ENCODE data around the gene OR5H15. TPM values are rescaled to one million over a fixed set of nuclear protein-coding genes. Genes with fewer than 3 reads are reported as not detected.

OR5H15 gene
- polyA plus RNA-seq, 1 donor from 2014 or later = not detected

- H3K27ac ChIP-seq (ENCODE audit: low read length) = no peak overlapping the region
- no peaks in the 10 kb centered on the region for H3F3A ChIP-seq (ENCODE audit: insufficient read depth, low read length, poor library complexity, severe bottlenecking)
- no peaks in the 10 kb centered on the region for H3K79me2 ChIP-seq (replicated peaks; ENCODE audit: insufficient read depth, low read length)
- H3K9me3 ChIP-seq (ENCODE audit: low read length) = no peaks in the 10 kb centered on the region
- H3K4me3 ChIP-seq (ENCODE audit: low read length) = no peak overlapping the region
- H3K9ac ChIP-seq (ENCODE audit: low read length) = no peak overlapping the region
- H3K4me2 ChIP-seq (ENCODE audit: low read length) = no peak overlapping the region
- H3K9me2 ChIP-seq (ENCODE audit: insufficient read depth, low read length) = no peaks in the 10 kb centered on the region
- no peaks in the 10 kb centered on the region for H4K20me1 ChIP-seq (ENCODE audit: insufficient read depth)
- no peak overlapping the region for H2AFZ ChIP-seq (ENCODE audit: low read depth, low read length)
- H3K36me3 ChIP-seq (ENCODE audit: insufficient read depth, low read length) = no peaks in the 10 kb centered on the region
- H3K27me3 ChIP-seq (ENCODE audit: insufficient read depth, low read depth, low read length) = no peaks in the 10 kb centered on the region
- no peak for TF ChIP-seq EP300 (conservative IDR thresholded peaks at IDR 0.05; ENCODE audit: poor library complexity, severe bottlenecking)
- no peak for TF ChIP-seq CTCF (IDR thresholded peaks at IDR 0.05; ENCODE audit: poor library complexity, severe bottlenecking)
- no peak for TF ChIP-seq SMC3 (conservative IDR thresholded peaks at IDR 0.05; ENCODE audit: poor library complexity)
- no peak for TF ChIP-seq RAD21 (conservative IDR thresholded peaks at IDR 0.05)
- no peak for TF ChIP-seq TAF1 (IDR thresholded peaks at IDR 0.05; ENCODE audit: low read depth)
- TF ChIP-seq EZH2 (IDR thresholded peaks at IDR 0.05; ENCODE audit: borderline replicate concordance, insufficient read depth, low read length, poor library complexity, severe bottlenecking) = no peak
- TF ChIP-seq REST (IDR thresholded peaks at IDR 0.05; ENCODE audit: borderline replicate concordance) = no peak
- TF ChIP-seq MXI1 (conservative IDR thresholded peaks at IDR 0.05; ENCODE audit: poor library complexity, severe bottlenecking) = no peak
- no peak for TF ChIP-seq POLR2AphosphoS5 (IDR thresholded peaks at IDR 0.05)
Observed at GRCh38 chr3:98209244-98209643, 42.7 kb downstream of the OR5H15 start.

DNA sequence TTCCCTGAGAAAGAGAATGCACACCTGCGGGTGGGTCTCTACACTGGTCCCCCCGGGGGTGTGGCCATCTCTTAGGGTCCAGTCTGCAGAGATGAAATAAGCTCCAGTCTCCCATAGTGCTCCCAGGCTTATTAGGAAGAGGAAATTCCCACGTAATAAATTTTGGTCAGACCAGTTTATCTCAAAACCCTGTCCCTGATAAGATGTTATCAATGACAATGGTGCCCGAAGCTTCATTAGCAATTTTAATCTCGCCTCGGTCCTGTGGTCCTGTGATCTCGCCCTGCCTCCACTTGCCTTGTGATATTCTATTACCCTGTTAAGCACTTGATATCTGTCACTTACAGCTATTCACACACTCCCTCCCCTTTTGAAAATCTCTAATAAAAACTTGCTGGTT, 46.8 kb downstream of the OR5H15 start:
- H3K4me3 ChIP-seq (ENCODE audit: low read length) = no peak overlapping the region
- H4K20me1 ChIP-seq (ENCODE audit: insufficient read depth) = no peaks in the 10 kb centered on the region
- H3K27me3 ChIP-seq (ENCODE audit: insufficient read depth, low read depth, low read length) = no peaks in the 10 kb centered on the region
- no peak for TF ChIP-seq REST (IDR thresholded peaks at IDR 0.05; ENCODE audit: borderline replicate concordance)
- no peak overlapping the region for H3K4me2 ChIP-seq (ENCODE audit: low read length)
- H3K36me3 ChIP-seq (ENCODE audit: insufficient read depth, low read length) = no peaks in the 10 kb centered on the region
- no peak overlapping the region for H2AFZ ChIP-seq (ENCODE audit: low read depth, low read length)
- H3K9me3 ChIP-seq (ENCODE audit: low read length) = no peaks in the 10 kb centered on the region
- H3F3A ChIP-seq (ENCODE audit: insufficient read depth, low read length, poor library complexity, severe bottlenecking) = no peaks in the 10 kb centered on the region
- H3K79me2 ChIP-seq (replicated peaks; ENCODE audit: insufficient read depth, low read length) = no peaks in the 10 kb centered on the region
- no peak overlapping the region for H3K9ac ChIP-seq (ENCODE audit: low read length)
- no peaks in the 10 kb centered on the region for H3K9me2 ChIP-seq (ENCODE audit: insufficient read depth, low read length)
- H3K27ac ChIP-seq (ENCODE audit: low read length) = no peak overlapping the region
